AG09309 (cell line): ENCODE results near the gene ADAT3.

Experiments
- DNase-seq: peaks from one replicate; pipeline ENCODE4 v3.0.0-alpha.2; 2010; ENCODE audit warnings: low read depth
- H3K4me3 ChIP-seq: 2 replicates; pipeline ENCODE4 v1.5.1; 2011; ENCODE audit warnings: mild to moderate bottlenecking, low read depth, low read length, moderate library complexity; ENCODE audit not compliant: control insufficient read depth
- CTCF ChIP-seq: IDR thresholded peaks from 2 replicates; pipeline ENCODE4 v1.5.1; 2011; ENCODE audit warnings: mild to moderate bottlenecking, low read depth, low read length, inconsistent platforms; ENCODE audit not compliant: insufficient read depth, control insufficient read depth; ENCODE audit errors: missing control alignments

ADAT3 gene

GRCh38 chr19:1918975-1919374 is 13.8 kb downstream of the ADAT3 start:
- DNase-seq = no peak
- no peak for TF ChIP-seq CTCF
- H3K4me3 ChIP-seq = no peak overlapping the region

- DNase-seq = no peak
- no peak for TF ChIP-seq CTCF
- H3K4me3 ChIP-seq = no peak overlapping the region
Observed at GRCh38 chr19:1920644-1921043, 15.4 kb downstream of the ADAT3 start.

DNA sequence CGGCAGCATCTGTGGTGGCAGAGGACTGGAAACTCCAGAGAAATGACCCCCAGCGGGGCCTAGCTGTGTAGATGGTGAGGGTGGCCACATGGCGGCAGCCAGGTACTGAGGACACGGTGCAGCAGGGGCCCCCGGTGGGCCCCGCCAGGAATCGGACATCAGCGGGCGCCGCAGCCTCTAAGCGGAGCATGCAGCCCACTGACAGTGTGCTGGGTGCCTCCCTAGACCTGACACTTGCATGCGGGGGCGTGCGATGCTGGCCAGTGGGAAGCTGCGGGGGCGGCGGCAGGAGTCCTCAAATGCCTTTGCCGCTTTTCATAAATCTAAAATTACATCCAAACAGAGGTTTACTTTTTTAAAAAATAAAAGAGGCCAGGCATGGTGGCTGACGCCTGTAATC is 16.1 kb downstream of the ADAT3 start:
- H3K4me3 ChIP-seq = no peak overlapping the region
- no peak for DNase-seq
- no peak for TF ChIP-seq CTCF

DNA sequence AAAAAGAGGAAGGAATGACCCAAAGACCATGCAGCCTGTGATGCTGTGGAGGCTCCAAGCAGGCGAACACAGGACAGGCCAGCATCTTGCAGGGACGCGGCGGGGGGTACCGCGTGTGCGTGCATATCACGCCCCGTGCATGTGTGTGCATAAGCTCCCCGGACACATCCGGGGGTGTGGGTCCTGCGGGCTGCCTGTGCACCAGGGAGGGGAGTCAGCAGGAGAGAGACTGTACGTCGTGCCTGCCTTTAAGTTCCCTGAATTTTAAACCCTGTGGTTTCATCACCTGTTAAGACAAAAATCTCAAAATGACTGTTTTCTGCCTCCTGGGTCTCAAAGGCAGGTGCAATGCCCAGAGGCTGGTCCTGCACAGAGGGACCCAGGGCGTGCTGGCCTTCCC is 16.6 kb downstream of the ADAT3 start:
- no peak overlapping the region for H3K4me3 ChIP-seq
- TF ChIP-seq CTCF = no peak
- DNase-seq = no peak

DNA sequence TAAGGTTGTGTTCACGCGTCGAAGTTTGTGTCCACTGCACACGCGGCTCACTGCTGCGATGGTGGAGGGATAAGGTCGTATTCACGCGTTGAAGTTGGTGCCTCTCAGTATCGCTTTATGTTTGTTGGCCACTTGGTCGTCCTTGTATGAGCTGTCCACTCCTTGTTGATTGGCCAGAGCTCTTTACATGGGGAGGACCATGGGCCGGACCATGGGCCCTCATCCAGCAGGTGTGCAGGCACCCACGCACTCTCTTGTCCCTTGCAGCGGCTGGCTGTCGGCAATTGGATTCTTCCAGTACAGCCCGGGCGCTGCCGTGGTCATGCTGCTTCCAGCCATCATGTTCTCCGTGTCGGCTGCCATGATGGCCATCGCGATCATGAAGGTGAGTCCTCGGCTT is 17.6 kb downstream of the ADAT3 start:
- no peak for TF ChIP-seq CTCF
- no peak for DNase-seq
- no peak overlapping the region for H3K4me3 ChIP-seq

- TF ChIP-seq CTCF = no peak
- no peak overlapping the region for H3K4me3 ChIP-seq
- no peak for DNase-seq
Observed at GRCh38 chr19:1923319-1923718, 18.1 kb downstream of the ADAT3 start.

- no peak for TF ChIP-seq CTCF
- DNase-seq = no peak
- H3K4me3 ChIP-seq = no peak overlapping the region
Observed at GRCh38 chr19:1924320-1924961, 19.2 kb downstream of the ADAT3 start.
